ENCODE data around the gene SENP1.
A peak's percentile ranks its signal among the peaks of the same experiment; 100 is the strongest.

The SENP1 gene

DNA sequence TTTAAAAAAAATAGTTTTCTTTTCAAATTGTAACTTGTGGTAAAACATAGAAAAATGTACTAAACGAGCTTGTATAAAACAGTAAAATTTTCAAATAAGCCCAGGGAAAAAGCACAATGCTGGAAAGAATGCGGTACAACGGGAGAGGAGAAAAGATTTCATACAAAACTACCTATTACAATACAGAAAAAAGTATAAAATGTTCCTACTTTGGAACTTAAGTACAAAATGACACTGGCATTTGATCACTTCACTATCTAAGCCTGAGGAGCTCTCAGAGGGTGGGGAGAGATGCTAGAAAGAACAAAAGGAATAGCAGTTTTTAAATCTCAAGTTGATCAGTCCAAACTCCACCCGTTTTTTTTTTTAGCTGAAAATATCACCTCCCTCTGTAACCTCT is 62.1 kb downstream of the SENP1 start:
- no peak overlapping the region for H3K4me3 ChIP-seq (ENCODE audit: low read length)
- no peak overlapping the region for H3K4me2 ChIP-seq (ENCODE audit: low read length)
- no peaks in the 10 kb centered on the region for H3K79me1 ChIP-seq (ENCODE audit: low read length)
- no peak overlapping the region for H2BK5ac ChIP-seq (ENCODE audit: low read length)
- no peaks in the 10 kb centered on the region for H3K4me1 ChIP-seq (ENCODE audit: control insufficient read depth, low read depth, low read length)
- no peaks in the 10 kb centered on the region for H3K27me3 ChIP-seq (ENCODE audit: insufficient read depth, low read length, poor library complexity)
- no peak overlapping the region for H3K56ac ChIP-seq (ENCODE audit: low read length)
- H3K23ac ChIP-seq (ENCODE audit: low read length), result no peak overlapping the region
- no peak overlapping the region for H3K4ac ChIP-seq (ENCODE audit: low read depth, low read length)
- no peak overlapping the region for H2BK15ac ChIP-seq (replicated peaks; ENCODE audit: low read depth)
- no peak overlapping the region for H4K8ac ChIP-seq (ENCODE audit: low read depth, low read length)
- WGBS (ENCODE audit: extremely low coverage, insufficient coverage, low lambda C conversion rate), result no CpG with 5 or more reads among the region's 4 CpGs
- H3K27ac ChIP-seq (ENCODE audit: low read depth, low read length), result no peak overlapping the region
- no peak overlapping the region for H3K9ac ChIP-seq (ENCODE audit: low read length)
- DNase-seq, result no peak
- H4K5ac ChIP-seq (ENCODE audit: low read length), result no peak overlapping the region
- H3K18ac ChIP-seq (ENCODE audit: low read length), result no peak overlapping the region
- no peaks in the 10 kb centered on the region for H3K79me2 ChIP-seq (ENCODE audit: control insufficient read depth, insufficient read depth, low read length)
- no peak overlapping the region for H2AK5ac ChIP-seq (ENCODE audit: low read length)
- H3K36me3 ChIP-seq (ENCODE audit: control insufficient read depth, insufficient read depth, low read length), result peaks cover 2% of the 10 kb centered on the region
- no peak overlapping the region for H2BK120ac ChIP-seq (ENCODE audit: low read depth, low read length)

GRCh38 chr12:48041591-48042423 is 64.1 kb downstream of the SENP1 start:
- H3K18ac ChIP-seq (ENCODE audit: low read length), result no peak overlapping the region
- no peak overlapping the region for H3K4me2 ChIP-seq (ENCODE audit: low read length)
- no peak overlapping the region for H2BK5ac ChIP-seq (ENCODE audit: low read length)
- no peak overlapping the region for H2AK5ac ChIP-seq (ENCODE audit: low read length)
- no peak overlapping the region for H3K27ac ChIP-seq (ENCODE audit: low read depth, low read length)
- H3K36me3 ChIP-seq (ENCODE audit: control insufficient read depth, insufficient read depth, low read length), result peaks cover 2% of the 10 kb centered on the region
- H4K5ac ChIP-seq (ENCODE audit: low read length), result no peak overlapping the region
- H3K79me1 ChIP-seq (ENCODE audit: low read length), result no peaks in the 10 kb centered on the region
- no peak overlapping the region for H2BK120ac ChIP-seq (ENCODE audit: low read depth, low read length)
- H3K56ac ChIP-seq (ENCODE audit: low read length), result no peak overlapping the region
- no peak overlapping the region for H3K4me3 ChIP-seq (ENCODE audit: low read length)
- H3K27me3 ChIP-seq (ENCODE audit: insufficient read depth, low read length, poor library complexity), result no peaks in the 10 kb centered on the region
- H3K4ac ChIP-seq (ENCODE audit: low read depth, low read length), result no peak overlapping the region
- H3K79me2 ChIP-seq (ENCODE audit: control insufficient read depth, insufficient read depth, low read length), result no peaks in the 10 kb centered on the region
- H3K4me1 ChIP-seq (ENCODE audit: control insufficient read depth, low read depth, low read length), result peaks cover 9% of the 10 kb centered on the region
- H3K23ac ChIP-seq (ENCODE audit: low read length), result no peak overlapping the region
- no peak overlapping the region for H4K8ac ChIP-seq (ENCODE audit: low read depth, low read length)
- H3K9ac ChIP-seq (ENCODE audit: low read length), result no peak overlapping the region
- no peak for DNase-seq
- no CpG with 5 or more reads among the region's 5 CpGs for WGBS (ENCODE audit: extremely low coverage, insufficient coverage, low lambda C conversion rate)
- no peak overlapping the region for H2BK15ac ChIP-seq (replicated peaks; ENCODE audit: low read depth)

GRCh38 chr12:48040354-48040753 is 65.5 kb downstream of the SENP1 start:
- Histone ChIP-seq H4K8ac (ENCODE audit: low read depth, low read length) (no peak overlapping the region), H3K9ac (ENCODE audit: low read length) (no peak overlapping the region), H3K18ac (ENCODE audit: low read length) (no peak overlapping the region), H2BK5ac (ENCODE audit: low read length) (no peak overlapping the region), H2BK15ac (replicated peaks; ENCODE audit: low read depth) (no peak overlapping the region), H3K4ac (ENCODE audit: low read depth, low read length) (no peak overlapping the region), H3K56ac (ENCODE audit: low read length) (no peak overlapping the region), H3K23ac (ENCODE audit: low read length) (no peak overlapping the region), H2AK5ac (ENCODE audit: low read length) (no peak overlapping the region), H3K4me1 (ENCODE audit: control insufficient read depth, low read depth, low read length) (peaks cover 11% of the 10 kb centered on the region), H3K27me3 (ENCODE audit: insufficient read depth, low read length, poor library complexity) (no peaks in the 10 kb centered on the region), H3K79me1 (ENCODE audit: low read length) (no peaks in the 10 kb centered on the region), H3K27ac (ENCODE audit: low read depth, low read length) (no peak overlapping the region), H3K36me3 (ENCODE audit: control insufficient read depth, insufficient read depth, low read length) (no peaks in the 10 kb centered on the region), H4K5ac (ENCODE audit: low read length) (no peak overlapping the region), H2BK120ac (ENCODE audit: low read depth, low read length) (no peak overlapping the region), H3K4me3 (ENCODE audit: low read length) (no peak overlapping the region), H3K79me2 (ENCODE audit: control insufficient read depth, insufficient read depth, low read length) (no peaks in the 10 kb centered on the region), H3K4me2 (ENCODE audit: low read length) (no peak overlapping the region)
- WGBS (ENCODE audit: extremely low coverage, insufficient coverage, low lambda C conversion rate), result no CpG with 5 or more reads among the region's 3 CpGs
- no peak for DNase-seq

DNA sequence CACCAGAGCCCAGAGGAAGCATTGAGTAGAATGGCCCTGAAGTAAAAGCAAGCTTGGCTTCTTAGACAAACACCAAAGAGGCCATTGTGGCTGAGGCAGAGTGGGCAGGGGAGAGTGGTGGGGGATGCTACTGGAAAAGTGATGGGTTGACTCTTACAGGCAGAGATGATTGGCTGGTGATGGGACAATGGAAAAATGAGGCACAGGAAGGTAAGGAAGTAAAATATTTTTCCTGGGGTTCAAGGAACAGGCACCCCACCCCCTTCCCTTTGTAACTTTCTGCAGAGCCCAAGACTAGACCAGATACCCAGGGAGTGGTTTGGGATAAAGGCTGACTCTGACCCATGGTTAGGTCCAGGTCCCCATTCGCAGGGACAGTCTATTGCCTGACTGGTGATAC is 66.7 kb downstream of the SENP1 start:
- no peak overlapping the region for H3K23ac ChIP-seq (ENCODE audit: low read length)
- H3K79me1 ChIP-seq (ENCODE audit: low read length), result no peaks in the 10 kb centered on the region
- H3K4me3 ChIP-seq (ENCODE audit: low read length), result no peak overlapping the region
- no CpG with 5 or more reads among the region's 1 CpG for WGBS (ENCODE audit: extremely low coverage, insufficient coverage, low lambda C conversion rate)
- no peak overlapping the region for H3K4me2 ChIP-seq (ENCODE audit: low read length)
- no peak overlapping the region for H3K56ac ChIP-seq (ENCODE audit: low read length)
- H3K4me1 ChIP-seq (ENCODE audit: control insufficient read depth, low read depth, low read length), result peaks cover 11% of the 10 kb centered on the region
- H3K27ac ChIP-seq (ENCODE audit: low read depth, low read length), result no peak overlapping the region
- no peaks in the 10 kb centered on the region for H3K27me3 ChIP-seq (ENCODE audit: insufficient read depth, low read length, poor library complexity)
- H3K4ac ChIP-seq (ENCODE audit: low read depth, low read length), result no peak overlapping the region
- H4K8ac ChIP-seq (ENCODE audit: low read depth, low read length), result no peak overlapping the region
- H2AK5ac ChIP-seq (ENCODE audit: low read length), result no peak overlapping the region
- H2BK5ac ChIP-seq (ENCODE audit: low read length), result no peak overlapping the region
- H4K5ac ChIP-seq (ENCODE audit: low read length), result no peak overlapping the region
- H3K9ac ChIP-seq (ENCODE audit: low read length), result no peak overlapping the region
- no peak overlapping the region for H2BK15ac ChIP-seq (replicated peaks; ENCODE audit: low read depth)
- H3K79me2 ChIP-seq (ENCODE audit: control insufficient read depth, insufficient read depth, low read length), result no peaks in the 10 kb centered on the region
- H3K18ac ChIP-seq (ENCODE audit: low read length), result no peak overlapping the region
- no peak overlapping the region for H2BK120ac ChIP-seq (ENCODE audit: low read depth, low read length)
- DNase-seq, result no peak
- H3K36me3 ChIP-seq (ENCODE audit: control insufficient read depth, insufficient read depth, low read length), result no peaks in the 10 kb centered on the region

GRCh38 chr12:48038085-48038484 is 67.8 kb downstream of the SENP1 start:
- no peaks in the 10 kb centered on the region for H3K79me2 ChIP-seq (ENCODE audit: control insufficient read depth, insufficient read depth, low read length)
- no peak overlapping the region for H2BK5ac ChIP-seq (ENCODE audit: low read length)
- no peak overlapping the region for H2BK15ac ChIP-seq (replicated peaks; ENCODE audit: low read depth)
- no peak overlapping the region for H3K23ac ChIP-seq (ENCODE audit: low read length)
- H3K56ac ChIP-seq (ENCODE audit: low read length), result peak overlapping the region; percentile 19
- peak overlapping the region; percentile 22 for H3K27ac ChIP-seq (ENCODE audit: low read depth, low read length)
- no peak overlapping the region for H4K8ac ChIP-seq (ENCODE audit: low read depth, low read length)
- H3K4ac ChIP-seq (ENCODE audit: low read depth, low read length), result no peak overlapping the region
- peaks cover 11% of the 10 kb centered on the region for H3K4me1 ChIP-seq (ENCODE audit: control insufficient read depth, low read depth, low read length)
- DNase-seq, result no peak
- H2BK120ac ChIP-seq (ENCODE audit: low read depth, low read length), result no peak overlapping the region
- peak overlapping the region; percentile 29 for H3K18ac ChIP-seq (ENCODE audit: low read length)
- no CpG with 5 or more reads among the region's 5 CpGs for WGBS (ENCODE audit: extremely low coverage, insufficient coverage, low lambda C conversion rate)
- no peaks in the 10 kb centered on the region for H3K27me3 ChIP-seq (ENCODE audit: insufficient read depth, low read length, poor library complexity)
- H3K9ac ChIP-seq (ENCODE audit: low read length), result no peak overlapping the region
- no peaks in the 10 kb centered on the region for H3K36me3 ChIP-seq (ENCODE audit: control insufficient read depth, insufficient read depth, low read length)
- H3K4me2 ChIP-seq (ENCODE audit: low read length), result no peak overlapping the region
- no peaks in the 10 kb centered on the region for H3K79me1 ChIP-seq (ENCODE audit: low read length)
- no peak overlapping the region for H2AK5ac ChIP-seq (ENCODE audit: low read length)
- H3K4me3 ChIP-seq (ENCODE audit: low read length), result no peak overlapping the region
- H4K5ac ChIP-seq (ENCODE audit: low read length), result no peak overlapping the region

Measured in mesendoderm (in vitro differentiated cells).